Esophagus muscularis mucosa (tissue), 4 donors: ENCODE data around the gene ZEB2. TPM values are rescaled to one million over a fixed set of nuclear protein-coding genes. Genes with fewer than 3 reads are reported as not detected.

Experiments used
- DNase-seq: peaks from one replicate; pipeline ENCODE4 v3.0.0-alpha.2; 2017; ENCODE audit errors: extremely low spot score
- H3K27ac ChIP-seq, 4 donors: fragments of 200-600 bp; sonication (generic); replicated peaks in 1 of 4; 1 replicate in 3 of 4; 2 replicates in 1 of 4; pipeline ENCODE4 v1.5.1; 2016 to 2019; ENCODE audit warnings: mild to moderate bottlenecking in 1 of 4
- H3K27me3 ChIP-seq, 4 donors: fragments of 200-600 bp; sonication (generic); one replicate each; pipeline versions ENCODE4 v1.5.1 to v1.6.0; 2016 to 2019
- H3K36me3 ChIP-seq, 4 donors: fragments of 200-600 bp; sonication (generic); one replicate each; pipeline ENCODE4 v1.5.1; 2016 to 2019
- H3K4me1 ChIP-seq, 4 donors: fragments of 200-600 bp; sonication (generic); one replicate each; pipeline ENCODE4 v1.5.1; 2016 to 2019
- H3K4me3 ChIP-seq, 4 donors: fragments of 200-600 bp; sonication (generic); 1 replicate in 2 of 4; 2 replicates in 2 of 4; pipeline ENCODE4 v1.5.1; 2016 to 2019; ENCODE audit warnings: mild to moderate bottlenecking in 4 of 4, moderate library complexity in 1 of 4
- H3K9me3 ChIP-seq, 4 donors: fragments of 200-600 bp; sonication (generic); 1 replicate in 3 of 4; 2 replicates in 1 of 4; pipeline ENCODE4 v1.5.1; 2016 to 2019
- EP300 ChIP-seq: sonication (generic); formaldehyde crosslinking; IDR thresholded peaks from one replicate; pipeline ENCODE4 v1.6.1; 2017; ENCODE audit warnings: antibody characterized with exemption
- POLR2A ChIP-seq: fragments of 450-650 bp; IDR thresholded peaks from one replicate; pipeline ENCODE4 v1.6.1; 2017; ENCODE audit warnings: antibody characterized with exemption, moderate library complexity, mild to moderate bottlenecking, low read depth
- POLR2AphosphoS5 ChIP-seq, 2 donors: sonication (generic); formaldehyde crosslinking; IDR thresholded peaks; one replicate each; pipeline ENCODE4 v1.6.1; 2017; ENCODE audit warnings: antibody characterized with exemption in 2 of 2
- WGBS: methylation state at CpG from one replicate; pipeline ENCODE4 v1.1.5; 2018; 5-methylcytosine and 5-hydroxymethylcytosine counted together
- intact Hi-C: fragments of 100-400 bp; cut with DNase I; formaldehyde crosslinking; loops from one replicate; pipeline ENCODE4 v1.15.1; 2023
- total RNA-seq, 4 donors: library from RNA; depleted of rRNA; stranded (reverse); fragments of >200 nt; gene quantifications; one replicate each; pipeline versions ENCODE4 v1.1.0 to v1.2.1, GENCODE V29; 2016
- TF ChIP-seq, protein P1 (sequence below), 3 experiments: fragments of 200-600 bp in 2 of 3; fragments of 450-650 bp in 1 of 3; sonication (generic) in 2 of 3; IDR thresholded peaks; one replicate each; pipeline ENCODE4 v1.5.1; 2017 to 2019; ENCODE audit warnings: antibody characterized with exemption in 3 of 3, mild to moderate bottlenecking in 2 of 3, moderate library complexity in 1 of 3

ZEB2 gene
- total RNA-seq, 4 donors from 2014 or later, result 41.2 to 68.3 (median 55.7) TPM

DNA sequence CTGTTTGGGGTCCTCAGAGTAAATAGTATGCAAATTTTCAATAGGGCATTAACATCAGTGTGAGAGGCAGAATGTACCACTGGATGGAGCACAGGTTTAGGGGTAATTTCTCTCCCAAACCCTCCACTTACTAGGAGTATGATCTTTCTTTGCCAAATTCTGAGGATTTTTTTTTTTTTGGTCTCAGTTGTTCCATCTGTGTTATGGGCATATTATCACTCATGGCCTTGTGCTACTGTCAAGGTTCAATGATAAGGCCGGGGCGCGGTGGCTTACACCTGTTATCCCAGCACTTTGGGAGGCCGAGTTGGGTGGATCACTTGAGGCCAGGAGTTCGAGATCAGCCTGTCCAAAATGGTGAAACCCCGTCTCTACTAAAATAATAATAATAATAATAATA is 30.2 kb upstream of the ZEB2 start:
- Histone ChIP-seq H3K4me1 (peaks cover 0 to 6% (median 0%) of the 10 kb centered on the region in 4 donors), H3K4me3 (no peak overlapping the region), H3K9me3 (no peaks in the 10 kb centered on the region), H3K27me3 (no peaks in the 10 kb centered on the region), H3K27ac (no peak overlapping the region), H3K36me3 (no peaks in the 10 kb centered on the region)
- intact Hi-C loops, result no loop called here
- DNase-seq, result no peak
- TF ChIP-seq POLR2A (no peak), POLR2AphosphoS5 (IDR thresholded peaks at IDR 0.05) (no peak), EP300 (no peak)
- TF ChIP-seq, protein P1, sequence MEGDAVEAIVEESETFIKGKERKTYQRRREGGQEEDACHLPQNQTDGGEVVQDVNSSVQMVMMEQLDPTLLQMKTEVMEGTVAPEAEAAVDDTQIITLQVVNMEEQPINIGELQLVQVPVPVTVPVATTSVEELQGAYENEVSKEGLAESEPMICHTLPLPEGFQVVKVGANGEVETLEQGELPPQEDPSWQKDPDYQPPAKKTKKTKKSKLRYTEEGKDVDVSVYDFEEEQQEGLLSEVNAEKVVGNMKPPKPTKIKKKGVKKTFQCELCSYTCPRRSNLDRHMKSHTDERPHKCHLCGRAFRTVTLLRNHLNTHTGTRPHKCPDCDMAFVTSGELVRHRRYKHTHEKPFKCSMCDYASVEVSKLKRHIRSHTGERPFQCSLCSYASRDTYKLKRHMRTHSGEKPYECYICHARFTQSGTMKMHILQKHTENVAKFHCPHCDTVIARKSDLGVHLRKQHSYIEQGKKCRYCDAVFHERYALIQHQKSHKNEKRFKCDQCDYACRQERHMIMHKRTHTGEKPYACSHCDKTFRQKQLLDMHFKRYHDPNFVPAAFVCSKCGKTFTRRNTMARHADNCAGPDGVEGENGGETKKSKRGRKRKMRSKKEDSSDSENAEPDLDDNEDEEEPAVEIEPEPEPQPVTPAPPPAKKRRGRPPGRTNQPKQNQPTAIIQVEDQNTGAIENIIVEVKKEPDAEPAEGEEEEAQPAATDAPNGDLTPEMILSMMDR (IDR thresholded peaks at IDR 0.05), result no peak
- 98% methylated on average over 6 of the region's 6 CpGs for WGBS

DNA sequence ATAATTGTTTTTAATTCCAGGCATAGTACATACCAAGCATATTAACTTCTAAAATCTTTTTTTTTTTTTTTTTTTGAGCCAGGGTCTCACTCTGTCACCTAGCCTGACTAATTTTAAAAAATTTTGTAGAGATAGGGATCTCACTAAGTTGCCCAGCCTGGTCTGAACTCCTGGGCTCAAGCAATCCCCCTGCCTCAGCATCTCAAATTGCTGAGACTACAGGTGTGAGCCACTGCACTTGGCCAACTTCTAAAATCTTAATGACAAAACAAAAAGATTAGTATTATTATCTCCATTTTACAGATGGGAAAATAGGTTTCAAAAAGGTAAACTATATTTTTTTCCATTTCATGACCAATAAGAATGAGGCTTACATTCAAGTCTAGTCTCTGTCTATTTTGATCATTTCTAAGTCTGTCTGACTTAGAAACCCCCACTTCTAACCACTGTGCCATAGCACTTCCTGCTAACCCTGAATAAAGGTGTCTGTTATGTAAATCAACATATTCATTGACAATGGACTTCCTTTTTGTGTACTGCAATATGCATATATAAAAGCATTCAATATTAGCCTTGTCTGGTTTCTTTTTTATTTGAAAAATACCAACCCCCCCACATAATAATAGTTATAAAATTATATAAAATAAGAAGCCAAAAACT is 28.7 kb upstream of the ZEB2 start:
- TF ChIP-seq, protein P1 (IDR thresholded peaks at IDR 0.05), result no peak
- TF ChIP-seq POLR2AphosphoS5 (IDR thresholded peaks at IDR 0.05) (no peak), POLR2A (no peak), EP300 (no peak)
- intact Hi-C loops, result no loop called here

DNA sequence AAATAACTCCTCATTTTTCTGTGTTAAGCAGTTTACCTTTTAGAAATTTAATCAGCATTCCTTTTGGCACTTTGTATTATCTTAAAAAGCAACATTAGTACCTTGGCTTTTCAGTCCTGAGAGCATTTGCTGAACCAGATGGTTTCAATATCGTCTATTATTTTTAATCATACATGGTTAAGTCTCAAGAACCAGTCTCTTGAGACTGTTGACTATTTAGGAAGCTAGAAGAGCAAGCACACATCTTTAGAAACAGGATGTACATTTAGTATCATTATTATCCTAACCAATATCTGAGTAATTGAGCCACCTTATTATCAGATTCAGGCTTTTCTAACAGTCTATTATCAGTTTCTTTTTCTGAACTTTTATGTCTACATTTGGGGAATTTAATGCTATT is 28.2 kb upstream of the ZEB2 start:
- Histone ChIP-seq H3K4me3 (no peak overlapping the region), H3K9me3 (peaks cover 0 to 2% (median 0%) of the 10 kb centered on the region in 4 donors), H3K27ac (no peak overlapping the region), H3K36me3 (no peaks in the 10 kb centered on the region), H3K27me3 (no peaks in the 10 kb centered on the region), H3K4me1 (peaks cover 0 to 6% (median 0%) of the 10 kb centered on the region in 4 donors)
- TF ChIP-seq, protein P1 (IDR thresholded peaks at IDR 0.05), result no peak
- TF ChIP-seq EP300 (no peak), POLR2A (no peak), POLR2AphosphoS5 (IDR thresholded peaks at IDR 0.05) (no peak)
- intact Hi-C loops, result no loop called here
- no peak for DNase-seq
- WGBS, result 56% methylated on average over 1 of the region's 1 CpG

More for the DNA sequence above, 28.7 kb upstream of the ZEB2 start:
- Histone ChIP-seq H3K4me3 (no peak overlapping the region), H3K27ac (no peak overlapping the region), H3K36me3 (no peaks in the 10 kb centered on the region), H3K4me1 (peaks cover 0 to 6% (median 0%) of the 10 kb centered on the region in 4 donors), H3K27me3 (no peaks in the 10 kb centered on the region), H3K9me3 (no peaks in the 10 kb centered on the region)
- DNase-seq, result no peak

DNA sequence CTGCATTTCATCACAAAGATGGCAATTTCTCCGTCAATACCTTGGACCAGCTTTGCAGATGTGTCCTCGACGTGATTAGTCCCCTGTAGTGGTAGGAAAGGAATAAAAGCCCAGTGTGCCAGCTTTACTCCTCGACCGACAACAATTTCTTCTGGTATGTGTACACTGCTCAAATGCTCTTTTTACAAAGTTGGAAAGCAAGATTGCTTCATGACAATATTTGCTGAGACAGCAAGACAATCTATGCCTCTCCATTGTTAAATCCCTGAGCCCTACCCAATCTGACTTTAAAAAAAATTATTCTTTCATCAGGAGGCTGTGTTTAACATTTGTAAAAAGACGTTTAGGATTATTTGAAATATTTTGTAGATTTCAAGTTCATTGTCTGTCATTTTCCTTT is 27.6 kb upstream of the ZEB2 start:
- intact Hi-C loops, result no loop called here

More for the DNA sequence above, 27.6 kb upstream of the ZEB2 start:
- Histone ChIP-seq H3K4me1 (peaks cover 0 to 6% (median 0%) of the 10 kb centered on the region in 4 donors), H3K9me3 (peaks cover 0 to 5% (median 0%) of the 10 kb centered on the region in 4 donors), H3K4me3 (no peak overlapping the region), H3K36me3 (no peaks in the 10 kb centered on the region), H3K27ac (no peak overlapping the region), H3K27me3 (no peaks in the 10 kb centered on the region)
- TF ChIP-seq, protein P1 (IDR thresholded peaks at IDR 0.05), result no peak
- TF ChIP-seq POLR2A, result no peak
- no peak for TF ChIP-seq POLR2AphosphoS5 (IDR thresholded peaks at IDR 0.05)
- WGBS, result 72% methylated on average over 6 of the region's 6 CpGs
- DNase-seq, result no peak
